Aorta (tissue), 5 donors: ENCODE measurements around the gene TARBP2. TPM values are rescaled to one million over a fixed set of nuclear protein-coding genes. Genes with fewer than 3 reads are reported as not detected.
A peak's percentile ranks its signal among the peaks of the same experiment; 100 is the strongest.
"Not testable (repeated sequence)": the region's sequence is repeated elsewhere in the genome, so short reads cannot be mapped to it uniquely, and the experiment has no call there.

Experiments
- ATAC-seq: fragments of 200-7000 bp; cut with Tn5 transposase; one replicate; pipeline ENCODE4 v1.9.1; 2022; ENCODE audit warnings: moderate library complexity; ENCODE audit not compliant: low FRiP score
- DNase-seq, 2 donors: peaks; one replicate each; pipeline ENCODE4 v3.0.0-alpha.2; 2020
- H3K27ac ChIP-seq, 2 donors: one replicate each; pipeline ENCODE4 v1.5.1; 2013; ENCODE audit warnings: low read length in 2 of 2, mild to moderate bottlenecking in 2 of 2, moderate library complexity in 2 of 2, control low read depth in 1 of 2, inconsistent platforms in 1 of 2, low read depth in 1 of 2
- H3K27me3 ChIP-seq, 2 donors: one replicate each; pipeline ENCODE4 v1.6.1; 2013; ENCODE audit warnings: control low read depth in 1 of 2, low read length in 1 of 2, mild to moderate bottlenecking in 1 of 2, moderate library complexity in 1 of 2; ENCODE audit not compliant: insufficient read depth in 2 of 2, control insufficient read depth in 1 of 2
- H3K36me3 ChIP-seq, 2 donors: one replicate each; pipeline ENCODE4 v1.6.1; 2013; ENCODE audit warnings: control low read depth in 1 of 2, low read length in 1 of 2, mild to moderate bottlenecking in 1 of 2; ENCODE audit not compliant: insufficient read depth in 2 of 2, control insufficient read depth in 1 of 2
- H3K4me1 ChIP-seq, 2 donors: one replicate each; pipeline ENCODE4 v1.6.1; 2013; ENCODE audit warnings: low read length in 2 of 2, control low read depth in 1 of 2, mild to moderate bottlenecking in 1 of 2, moderate library complexity in 1 of 2; ENCODE audit not compliant: insufficient read depth in 2 of 2, control insufficient read depth in 1 of 2
- H3K4me3 ChIP-seq, 2 donors: one replicate each; pipeline ENCODE4 v1.5.1; 2013; ENCODE audit warnings: low read length in 2 of 2, control low read depth in 1 of 2, mild to moderate bottlenecking in 1 of 2
- H3K9me3 ChIP-seq: one replicate; pipeline ENCODE4 v1.6.1; 2013; ENCODE audit warnings: mild to moderate bottlenecking, low read length; ENCODE audit not compliant: control insufficient read depth
- WGBS, 2 donors: extraction: QIAGEN DNeasy Blood & Tissue Kit; methylation state at CpG; one replicate each; pipeline ENCODE4 v1.1.7; 2013; 5-methylcytosine and 5-hydroxymethylcytosine counted together
- intact Hi-C, 2 donors: fragments of 100-400 bp; cut with DNase I; formaldehyde crosslinking; loops; one replicate each; pipeline versions ENCODE4 v1.14.2 to v1.15.0; 2022
- polyA plus RNA-seq, 2 donors: library from polyadenylated mRNA; stranded (reverse); fragments of 200-250 nt; gene quantifications; one replicate each; pipeline ENCODE4 v1.2.3, GENCODE V29; 2013
- total RNA-seq, 2 donors: library from RNA; stranded (reverse); fragmentation: NEBNext Ultra II Directional; extraction: Animal tissue kit (Norgen Biotek cat#: 25700); gene quantifications; one replicate each; pipeline ENCODE4 v1.2.1, GENCODE V29; 2021
- donor health status: healthy with polysubstance abuse.
- donor health status: Bipolar disorder and iron deficiency.
- donor health status: DM: no; HTN: no; CAD: no.
- donor health status: DM: no; HTN: no; CAD: no.
- donor health status: DM: yes; HTN: yes; CAD: no.

The TARBP2 gene
- total and polyA plus RNA-seq, 4 donors = 8.8 to 36.3 (median 17.0) TPM

GRCh38 chr12:53548354-53548753 lies 47.3 kb downstream of the TARBP2 start:
- H3K4me3 ChIP-seq, H3K4me1 ChIP-seq, H3K9me3 ChIP-seq, intact Hi-C loops, H3K36me3 ChIP-seq, H3K27ac ChIP-seq, H3K27me3 ChIP-seq, ATAC-seq, DNase-seq: not testable (repeated sequence)
- WGBS, 2 donors = 93 to 96% methylated on average over 6 of the region's 6 CpGs

- intact Hi-C loops, H3K9me3 ChIP-seq, H3K27me3 ChIP-seq, H3K4me3 ChIP-seq, H3K27ac ChIP-seq, H3K36me3 ChIP-seq, ATAC-seq, DNase-seq, H3K4me1 ChIP-seq: not testable (repeated sequence)
- WGBS, 2 donors = 97 to 98% methylated on average over 8 of the region's 8 CpGs
Observed at GRCh38 chr12:53550131-53550530, 49.0 kb downstream of the TARBP2 start.

GRCh38 chr12:53550595-53550994 lies 49.5 kb downstream of the TARBP2 start:
- no peak for ATAC-seq
- DNase-seq = no peak
- Histone ChIP-seq H3K27ac (no peak overlapping the region), H3K4me1 (no peaks in the 10 kb centered on the region), H3K27me3 (no peaks in the 10 kb centered on the region), H3K36me3 (peaks cover 0 to 2% of the 10 kb centered on the region in 2 donors), H3K9me3 (no peaks in the 10 kb centered on the region), H3K4me3 (no peak overlapping the region)
- WGBS, 2 donors = 84 to 98% methylated on average over 1 of the region's 1 CpG
- intact Hi-C loops = no loop called here

GRCh38 chr12:53551889-53552291 lies 50.8 kb downstream of the TARBP2 start:
- Histone ChIP-seq H3K36me3 (peaks cover 0 to 2% of the 10 kb centered on the region in 2 donors), H3K4me3 (no peak overlapping the region), H3K27ac (peak overlapping the region in 1 of 2 donors; percentile 16), H3K27me3 (no peaks in the 10 kb centered on the region), H3K9me3 (no peaks in the 10 kb centered on the region), H3K4me1 (no peaks in the 10 kb centered on the region)
- DNase-seq (no peak), ATAC-seq (no peak)
- WGBS, 2 donors = 78 to 79% methylated on average over 2 of the region's 2 CpGs
- intact Hi-C loops = no loop called here

GRCh38 chr12:53552361-53553327 lies 51.6 kb downstream of the TARBP2 start:
- ATAC-seq (no peak), DNase-seq (no peak)
- H3K27me3 ChIP-seq = no peaks in the 10 kb centered on the region
- no peaks in the 10 kb centered on the region for H3K9me3 ChIP-seq
- H3K36me3 ChIP-seq = peaks cover 0 to 2% of the 10 kb centered on the region in 2 donors
- no peak overlapping the region for H3K27ac ChIP-seq
- intact Hi-C loops = no loop called here
- WGBS, 2 donors = 84 to 85% methylated on average over 13 to 14 of the region's 14 CpGs
- H3K4me1 ChIP-seq = no peaks in the 10 kb centered on the region
- no peak overlapping the region for H3K4me3 ChIP-seq

Other genes with a start within 250 kb of the TARBP2 start
- gene ESPL1, start 233.0 kb upstream of the TARBP2 start, total RNA-seq = 1 to 10 TPM in 1 of 2 donors, under 1 TPM in 1; 0.49 to 2.8 TPM
- 1 to 10 TPM in 1 of 2 donors, under 1 TPM in 1; 0.38 to 2.5 TPM for gene ESPL1, start 233.0 kb upstream of the TARBP2 start, polyA plus RNA-seq
- 100 to 1,000 TPM; 386 to 452 TPM for gene PFDN5, start 205.7 kb upstream of the TARBP2 start, total RNA-seq
- gene PFDN5, start 205.7 kb upstream of the TARBP2 start, polyA plus RNA-seq = 1,000 to 10,000 TPM; 1,642 to 3,916 TPM
- gene MYG1, start 201.6 kb upstream of the TARBP2 start, total RNA-seq = 10 to 100 TPM; 32.7 to 43.6 TPM
- 100 to 1,000 TPM in 1 of 2 donors, 10 to 100 TPM in 1; 38.6 to 112 TPM for gene MYG1, start 201.6 kb upstream of the TARBP2 start, polyA plus RNA-seq
- gene AAAS, start 179.7 kb upstream of the TARBP2 start, total RNA-seq = 10 to 100 TPM; 33.3 to 45.3 TPM
- gene AAAS, start 179.7 kb upstream of the TARBP2 start, polyA plus RNA-seq = 100 to 1,000 TPM in 1 of 2 donors, 10 to 100 TPM in 1; 15.3 to 109 TPM
- under 1 TPM in 1 of 2 donors, not detected in 1; 0.33 TPM for gene SP7, start 164.9 kb upstream of the TARBP2 start, total RNA-seq
- not detected for gene SP7, start 164.9 kb upstream of the TARBP2 start, polyA plus RNA-seq
- 10 to 100 TPM; 63.3 to 83.1 TPM for gene SP1, start 121.1 kb upstream of the TARBP2 start, total RNA-seq
- 10 to 100 TPM in 1 of 2 donors, 1 to 10 TPM in 1; 7.4 to 17.3 TPM for gene SP1, start 121.1 kb upstream of the TARBP2 start, polyA plus RNA-seq
- gene AMHR2, start 77.4 kb upstream of the TARBP2 start, total RNA-seq = not detected
- under 1 TPM in 1 of 2 donors, not detected in 1; 0.26 TPM for gene AMHR2, start 77.4 kb upstream of the TARBP2 start, polyA plus RNA-seq
- gene PRR13, start 59.5 kb upstream of the TARBP2 start, total RNA-seq = 100 to 1,000 TPM in 1 of 2 donors, 10 to 100 TPM in 1; 94.6 to 104 TPM
- gene PRR13, start 59.5 kb upstream of the TARBP2 start, polyA plus RNA-seq = 100 to 1,000 TPM; 107 to 224 TPM
- 100 to 1,000 TPM; 578 to 688 TPM for gene PCBP2, start 49.2 kb upstream of the TARBP2 start, total RNA-seq
- 100 to 1,000 TPM; 510 to 513 TPM for gene PCBP2, start 49.2 kb upstream of the TARBP2 start, polyA plus RNA-seq
- 10 to 100 TPM; 21.2 to 44.5 TPM for gene MAP3K12, start 1.8 kb upstream of the TARBP2 start, total RNA-seq
- gene MAP3K12, start 1.8 kb upstream of the TARBP2 start, polyA plus RNA-seq = 10 to 100 TPM in 1 of 2 donors, 1 to 10 TPM in 1; 3.6 to 68.4 TPM
- not detected for gene NPFF, start 6.2 kb downstream of the TARBP2 start, total RNA-seq
- 10 to 100 TPM in 1 of 2 donors, 1 to 10 TPM in 1; 5.1 to 14.4 TPM for gene NPFF, start 6.2 kb downstream of the TARBP2 start, polyA plus RNA-seq
- gene ATF7, start 125.1 kb downstream of the TARBP2 start, total RNA-seq = 10 to 100 TPM; 68.4 to 73.5 TPM
- 10 to 100 TPM; 25.7 to 29.5 TPM for gene ATF7, start 125.1 kb downstream of the TARBP2 start, polyA plus RNA-seq
- gene ATP5MC2, start 174.8 kb downstream of the TARBP2 start, total RNA-seq = 100 to 1,000 TPM; 152 to 183 TPM
- 100 to 1,000 TPM; 389 to 390 TPM for gene ATP5MC2, start 174.8 kb downstream of the TARBP2 start, polyA plus RNA-seq
- 100 to 1,000 TPM; 242 to 259 TPM for gene CALCOCO1, start 226.2 kb downstream of the TARBP2 start, total RNA-seq
- gene CALCOCO1, start 226.2 kb downstream of the TARBP2 start, polyA plus RNA-seq = 100 to 1,000 TPM in 1 of 2 donors, 10 to 100 TPM in 1; 88.5 to 299 TPM